HS-5 (cell line): ENCODE results near the gene SUN1.
"Not testable (repeated sequence)": the region's sequence is repeated elsewhere in the genome, so short reads cannot be mapped to it uniquely, and the experiment has no call there.

ENCODE experiments used
- DNase-seq: peaks from one replicate; pipeline ENCODE4 v3.0.0-alpha.2; 2012; ENCODE audit warnings: low read depth

The SUN1 gene

DNA sequence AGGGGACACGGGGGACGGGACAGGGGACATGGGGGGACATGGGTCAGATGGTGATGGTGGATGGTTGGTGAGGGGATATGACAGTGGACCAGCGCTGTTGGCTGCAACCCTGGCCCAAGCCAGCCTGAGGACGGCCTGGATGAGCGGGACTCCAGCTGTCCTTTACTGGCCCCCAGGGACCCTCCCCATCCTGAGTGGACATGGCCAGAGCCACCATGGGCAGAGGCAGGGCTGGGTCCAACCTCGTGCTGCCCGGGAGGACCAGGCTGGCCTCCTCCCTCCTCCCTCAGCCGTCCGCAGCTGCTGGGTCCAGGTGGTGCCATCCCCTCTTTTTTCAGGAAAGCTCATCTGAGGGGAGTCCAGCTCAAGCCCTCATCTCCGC is 74.5 kb downstream of the SUN1 start:
- DNase-seq: no peak

DNA sequence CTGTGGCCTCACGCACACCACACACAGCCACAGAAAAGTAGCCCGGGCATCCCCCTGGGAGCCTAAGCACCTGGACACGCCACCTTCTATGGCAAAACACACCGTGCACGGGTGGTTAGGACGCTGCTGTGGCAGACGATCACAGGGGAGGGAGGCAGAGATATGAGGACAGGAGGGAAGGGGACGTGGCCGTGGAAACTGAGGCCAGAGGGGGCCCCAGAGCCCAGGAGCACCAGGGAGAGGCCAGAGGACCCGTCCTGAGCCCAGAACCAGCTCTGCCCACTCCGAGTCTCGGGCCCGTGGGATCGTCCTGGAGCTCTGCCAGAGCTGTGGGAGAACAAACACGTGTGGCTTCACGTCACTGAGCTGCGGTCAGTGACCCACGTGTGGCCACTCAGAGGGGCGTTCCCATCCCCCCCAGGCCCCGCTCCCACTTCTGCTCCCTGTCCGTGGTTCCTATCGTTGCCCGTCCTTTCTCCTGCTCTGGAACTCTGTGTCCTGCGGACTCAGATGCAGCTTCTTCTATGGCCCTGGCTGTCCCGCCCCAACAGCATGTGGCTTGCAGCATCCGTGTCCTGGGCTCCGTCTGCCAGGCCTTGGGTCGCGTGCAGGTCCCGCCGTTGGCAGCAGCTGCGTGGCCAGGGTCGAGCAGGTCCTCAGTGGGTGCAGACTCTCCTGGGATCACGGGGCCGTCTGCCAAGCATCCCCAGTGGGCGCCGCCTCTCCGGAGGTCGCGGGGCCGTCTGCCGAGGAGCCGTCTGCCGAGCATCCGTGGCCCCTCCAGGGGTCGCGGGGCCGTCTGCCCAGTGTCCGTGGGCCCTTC is 75.1 kb downstream of the SUN1 start:
- DNase-seq: no peak

DNA sequence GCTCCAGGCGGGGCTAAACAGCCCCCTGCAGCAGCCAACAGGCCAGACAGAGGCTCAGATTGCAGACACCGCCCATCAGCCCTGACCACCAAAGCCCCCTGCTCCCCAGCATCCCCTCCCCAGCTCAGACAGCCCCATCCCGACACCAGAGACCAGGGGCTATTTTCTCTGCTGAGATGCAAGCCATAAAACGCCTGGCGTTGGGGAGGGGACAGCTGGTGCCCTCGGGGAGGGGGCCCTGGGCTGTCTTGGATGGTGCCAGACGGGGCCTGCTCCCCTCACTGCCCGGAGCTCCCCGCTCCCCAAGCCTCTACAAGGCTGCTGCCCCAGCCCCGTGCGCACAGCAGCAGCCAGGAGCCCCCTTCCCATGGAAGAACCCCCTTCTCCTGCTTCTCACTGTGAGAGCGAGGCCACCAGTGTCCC is 75.9 kb downstream of the SUN1 start:
- DNase-seq: no peak

GRCh38 chr7:908591-909357 is 76.5 kb downstream of the SUN1 start:
- DNase-seq: not testable (repeated sequence)

DNA sequence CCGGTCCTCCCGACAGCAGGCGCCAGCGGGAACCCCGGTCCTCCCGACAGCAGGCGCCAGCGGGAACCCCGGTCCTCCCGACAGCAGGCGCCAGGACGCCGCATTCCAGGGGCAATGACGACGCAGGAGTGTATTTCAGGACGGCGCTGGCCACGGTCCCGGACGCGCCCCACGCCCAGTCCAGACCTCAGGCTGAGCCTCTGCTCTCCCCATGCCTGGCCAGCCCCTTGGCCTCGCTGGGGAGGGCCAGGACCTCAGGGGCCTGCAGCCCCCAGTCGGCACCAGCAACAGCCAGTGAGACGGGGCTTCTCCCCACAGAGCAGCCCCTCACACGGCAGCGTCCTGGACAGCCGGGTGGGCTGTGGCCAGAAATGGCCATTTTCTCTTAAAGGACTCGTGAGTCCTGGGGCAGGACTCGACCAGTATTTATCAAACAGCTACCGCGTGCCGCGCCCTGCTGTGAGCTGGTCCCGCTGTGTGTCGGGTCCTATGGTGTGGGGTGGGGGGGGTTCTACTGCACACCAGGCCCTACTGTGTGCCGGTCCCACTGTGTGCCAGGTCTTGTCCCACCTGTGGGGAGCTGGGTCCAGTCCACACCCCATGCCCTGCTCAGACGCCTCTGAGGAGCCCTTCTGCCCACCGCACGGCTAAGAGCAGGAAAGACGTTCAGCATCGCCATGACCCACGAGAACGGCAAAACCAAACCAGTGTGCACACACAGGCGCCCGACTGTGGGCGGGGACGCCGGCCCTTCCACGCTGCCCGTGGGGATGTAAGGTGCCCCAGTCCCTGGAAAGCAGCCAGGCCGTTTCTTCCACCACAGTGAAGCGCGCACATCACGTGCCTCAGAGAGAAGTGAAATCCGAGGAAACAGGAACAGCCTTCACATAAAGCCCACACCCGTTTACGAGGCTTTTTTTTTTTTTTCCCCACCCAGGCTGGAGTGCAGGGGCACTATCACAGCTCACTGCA is 77.4 kb downstream of the SUN1 start:
- DNase-seq: no peak

GRCh38 chr7:910441-910861 is 78.2 kb downstream of the SUN1 start:
- no peak for DNase-seq

DNA sequence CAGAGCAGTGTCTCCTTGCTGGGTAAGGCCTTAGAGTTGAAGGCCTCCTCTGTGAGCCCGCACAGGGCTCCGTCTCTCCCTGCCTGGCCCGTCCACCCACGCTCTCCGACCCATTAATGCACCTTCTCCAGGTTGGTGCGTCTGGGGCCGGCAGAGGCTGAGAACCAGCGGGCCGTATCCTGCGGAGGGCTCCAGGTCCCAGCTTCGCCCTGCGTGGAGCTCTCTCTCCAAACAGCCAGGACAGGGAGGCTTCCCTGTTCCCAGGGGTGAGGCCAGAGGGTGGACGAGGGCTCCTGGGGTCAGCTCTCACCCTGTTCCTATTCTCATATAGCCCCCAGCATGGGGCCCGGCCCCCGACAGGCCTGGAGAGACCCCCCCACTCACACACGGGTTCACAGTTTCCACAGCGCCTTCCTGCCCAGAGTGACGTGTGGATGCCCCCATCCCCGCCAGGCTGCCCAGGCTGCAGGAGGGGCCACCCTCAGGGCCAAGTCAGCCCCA is 78.7 kb downstream of the SUN1 start:
- DNase-seq: no peak

GRCh38 chr7:911791-912480 is 79.7 kb downstream of the SUN1 start:
- no peak for DNase-seq

DNA sequence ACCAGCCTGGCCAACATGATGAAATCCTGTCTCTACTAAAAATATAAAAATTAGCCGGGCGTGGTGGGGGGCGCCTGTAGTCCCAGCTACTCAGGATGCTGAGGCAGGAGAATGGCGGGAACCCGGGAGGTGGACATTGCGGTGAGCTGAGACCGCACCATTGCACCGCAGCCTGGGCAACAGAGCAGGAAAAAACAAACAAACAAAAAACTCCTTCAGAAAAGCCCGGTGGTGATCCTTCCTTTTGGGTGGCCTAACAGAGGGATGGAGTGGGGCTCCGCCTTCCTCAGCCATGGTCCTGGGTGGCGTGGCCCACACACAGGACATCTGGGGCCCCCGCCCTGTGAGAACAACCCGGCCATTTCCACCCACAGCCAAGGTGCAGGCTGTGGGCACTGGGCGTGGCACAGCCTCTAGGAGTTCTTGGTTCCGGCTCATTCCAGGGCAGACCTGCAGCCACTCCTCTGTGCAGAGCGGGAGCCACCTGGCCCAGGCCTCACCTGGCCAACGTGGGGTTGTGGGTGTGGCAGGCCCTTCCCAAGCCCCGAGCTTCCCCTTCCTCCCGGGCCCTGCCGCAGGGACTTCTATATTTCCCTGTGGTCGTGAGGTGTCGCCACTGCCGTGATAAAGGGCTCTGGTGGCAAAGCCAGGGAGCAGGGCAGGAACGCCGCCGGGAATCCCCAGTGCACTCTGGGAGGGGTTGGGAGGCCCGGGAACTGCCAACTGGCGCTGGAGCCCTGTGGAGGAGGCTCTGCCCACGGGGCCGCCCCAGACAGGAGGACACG is 81.7 kb downstream of the SUN1 start:
- no peak for DNase-seq

DNA sequence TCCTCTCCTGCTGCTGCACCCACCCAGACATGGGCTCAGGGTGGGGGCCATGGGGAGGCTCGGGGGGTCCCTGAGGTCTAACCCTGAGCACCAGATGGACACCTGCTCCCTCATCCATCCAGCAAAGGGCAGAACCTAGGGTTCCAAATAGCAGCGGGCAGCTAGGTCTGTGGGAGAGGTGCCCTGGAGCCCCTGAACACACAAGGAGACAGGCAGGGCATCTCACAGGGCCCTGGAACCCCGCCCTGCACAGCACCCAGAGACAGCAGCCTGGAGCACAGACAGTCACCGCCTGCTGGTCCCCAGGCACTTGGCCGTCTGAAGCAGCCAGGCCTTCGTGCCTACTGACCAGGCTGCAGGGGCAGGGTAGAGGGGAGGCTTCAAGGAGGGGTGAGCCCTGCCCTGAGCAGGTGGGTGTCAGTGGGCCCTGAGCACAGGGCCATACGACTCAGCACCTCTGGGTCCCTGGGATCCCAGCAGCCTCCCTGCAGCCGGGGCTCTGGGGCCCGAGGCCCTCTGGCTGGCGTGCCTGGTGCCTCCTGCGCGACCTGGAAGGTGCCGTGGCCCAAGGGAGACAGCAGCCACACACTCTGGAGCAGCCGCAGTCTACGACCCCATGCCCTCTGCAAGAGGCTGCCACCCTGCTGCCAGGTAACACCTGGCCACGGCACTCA is 82.4 kb downstream of the SUN1 start:
- no peak for DNase-seq

- no peak for DNase-seq
Measured at GRCh38 chr7:915291-916218, 83.3 kb downstream of the SUN1 start.

- no peak for DNase-seq
Measured at GRCh38 chr7:916291-916941, 84.1 kb downstream of the SUN1 start.

- DNase-seq: no peak
Measured at GRCh38 chr7:917255-918117, 85.2 kb downstream of the SUN1 start.

- no peak for DNase-seq
Measured at GRCh38 chr7:918118-918425, 85.8 kb downstream of the SUN1 start.

DNA sequence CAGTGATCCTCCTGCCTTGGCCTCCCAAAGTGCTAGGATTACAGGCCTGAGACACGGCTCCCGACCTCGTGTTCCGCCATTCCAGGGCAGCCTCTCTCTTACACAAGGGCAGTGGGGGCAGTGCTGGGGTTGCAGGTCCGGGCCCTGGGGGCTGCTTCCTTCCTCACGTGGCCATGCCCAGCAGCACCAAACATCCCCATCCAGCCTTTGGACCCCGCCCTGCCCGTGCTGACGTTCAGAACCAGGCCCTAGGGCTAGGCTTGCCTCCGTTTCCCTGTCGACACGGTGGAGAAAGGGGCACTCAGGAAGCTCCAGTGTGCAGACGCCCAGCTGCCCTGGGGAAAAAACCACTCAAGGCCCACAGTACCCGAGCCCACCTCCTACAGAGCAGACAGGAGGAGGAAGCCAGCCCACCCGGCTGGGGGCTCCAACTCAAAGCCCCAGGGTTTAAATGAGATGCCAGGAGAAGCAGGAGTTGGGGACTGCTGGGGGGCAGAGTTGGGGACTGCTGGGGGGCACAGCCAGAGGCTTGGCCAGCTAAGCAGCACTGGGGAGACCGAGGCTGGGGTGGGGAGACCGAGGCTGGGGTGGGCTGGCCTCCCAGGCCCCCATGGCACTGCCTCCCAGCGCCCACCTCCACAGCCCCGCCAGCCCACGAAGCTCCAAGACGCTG is 86.3 kb downstream of the SUN1 start:
- no peak for DNase-seq

GRCh38 chr7:919114-919442 is 86.8 kb downstream of the SUN1 start:
- DNase-seq: no peak

- DNase-seq: no peak
Measured at GRCh38 chr7:919924-920341, 87.7 kb downstream of the SUN1 start.
